PC-9 (cell line): ENCODE measurements around the gene CD27.

Experiments
- CTCF ChIP-seq: fragments of 200-600 bp; sonication (generic); conservative IDR thresholded peaks from 2 replicates; pipeline ENCODE4 v1.6.1; 2017; ENCODE audit warnings: mixed run types, antibody characterized with exemption, mild to moderate bottlenecking, moderate library complexity
- EZH2 ChIP-seq: fragments of 200-600 bp; sonication (generic); IDR thresholded peaks from 2 replicates; pipeline ENCODE4 v1.8.0; 2017; ENCODE audit warnings: antibody characterized with exemption, low read depth

DNA sequence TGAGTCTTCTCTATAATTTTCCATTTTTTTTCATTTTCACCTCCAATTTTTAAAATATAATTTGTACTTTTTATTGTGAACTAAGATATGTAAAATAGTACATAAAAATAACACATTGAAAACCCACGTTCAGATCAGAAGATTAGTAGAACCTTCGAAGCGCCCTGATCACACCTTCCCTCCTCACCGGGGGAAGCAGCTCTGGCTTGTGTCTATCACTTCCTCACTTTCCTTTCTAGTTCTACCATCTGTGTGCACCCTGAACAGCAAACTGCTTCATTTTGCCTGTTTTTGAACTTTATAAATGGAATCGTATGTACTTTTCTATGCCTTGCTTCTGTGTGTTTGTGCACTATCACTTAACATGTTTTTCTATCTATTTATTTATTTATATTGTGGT is 11.8 kb upstream of the CD27 start:
- TF ChIP-seq CTCF (no peak), EZH2 (no peak)
